LNCAP (cell line): Measurements from ENCODE around the gene NFIB.

Experiments used
- TF ChIP-seq, protein P1 (sequence below): fragments of 450-650 bp; IDR thresholded peaks from 2 replicates; pipeline ENCODE4 v1.5.1; 2017; ENCODE audit warnings: mild to moderate bottlenecking

Gene NFIB

DNA sequence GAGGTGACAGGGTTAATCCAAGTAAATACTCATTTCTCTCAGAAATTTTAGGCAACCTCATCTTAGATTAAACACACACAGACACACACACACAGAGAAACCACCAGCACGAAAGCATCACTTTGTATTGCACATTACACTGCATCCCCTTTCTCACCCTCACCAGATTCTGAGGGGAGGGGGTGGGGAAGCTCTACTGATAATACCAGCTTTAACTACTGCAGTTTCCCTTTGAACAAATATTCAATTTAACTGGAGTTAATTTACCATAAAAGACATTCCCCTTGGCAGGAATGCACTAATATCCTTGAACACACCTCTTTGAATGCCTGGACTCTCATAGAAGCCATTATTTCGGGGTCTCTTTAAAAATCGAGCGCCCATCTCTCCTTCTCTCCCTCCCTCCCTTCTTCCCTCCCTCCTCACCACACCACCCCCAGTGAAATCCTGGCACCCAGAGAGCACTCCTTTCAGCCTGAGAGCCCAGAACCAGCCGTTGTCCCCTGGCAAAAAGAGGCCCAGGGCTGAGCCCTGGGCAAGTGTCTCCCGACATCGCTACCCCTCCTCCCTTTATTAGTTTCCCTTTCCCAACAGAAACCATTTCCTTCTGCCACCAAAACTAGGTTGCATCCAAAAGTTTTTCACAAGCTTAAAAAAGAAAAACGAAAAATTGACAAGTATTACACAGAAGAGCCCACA is 2.8 kb upstream of the NFIB start:
- TF ChIP-seq, protein P1, sequence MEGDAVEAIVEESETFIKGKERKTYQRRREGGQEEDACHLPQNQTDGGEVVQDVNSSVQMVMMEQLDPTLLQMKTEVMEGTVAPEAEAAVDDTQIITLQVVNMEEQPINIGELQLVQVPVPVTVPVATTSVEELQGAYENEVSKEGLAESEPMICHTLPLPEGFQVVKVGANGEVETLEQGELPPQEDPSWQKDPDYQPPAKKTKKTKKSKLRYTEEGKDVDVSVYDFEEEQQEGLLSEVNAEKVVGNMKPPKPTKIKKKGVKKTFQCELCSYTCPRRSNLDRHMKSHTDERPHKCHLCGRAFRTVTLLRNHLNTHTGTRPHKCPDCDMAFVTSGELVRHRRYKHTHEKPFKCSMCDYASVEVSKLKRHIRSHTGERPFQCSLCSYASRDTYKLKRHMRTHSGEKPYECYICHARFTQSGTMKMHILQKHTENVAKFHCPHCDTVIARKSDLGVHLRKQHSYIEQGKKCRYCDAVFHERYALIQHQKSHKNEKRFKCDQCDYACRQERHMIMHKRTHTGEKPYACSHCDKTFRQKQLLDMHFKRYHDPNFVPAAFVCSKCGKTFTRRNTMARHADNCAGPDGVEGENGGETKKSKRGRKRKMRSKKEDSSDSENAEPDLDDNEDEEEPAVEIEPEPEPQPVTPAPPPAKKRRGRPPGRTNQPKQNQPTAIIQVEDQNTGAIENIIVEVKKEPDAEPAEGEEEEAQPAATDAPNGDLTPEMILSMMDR: no peak

DNA sequence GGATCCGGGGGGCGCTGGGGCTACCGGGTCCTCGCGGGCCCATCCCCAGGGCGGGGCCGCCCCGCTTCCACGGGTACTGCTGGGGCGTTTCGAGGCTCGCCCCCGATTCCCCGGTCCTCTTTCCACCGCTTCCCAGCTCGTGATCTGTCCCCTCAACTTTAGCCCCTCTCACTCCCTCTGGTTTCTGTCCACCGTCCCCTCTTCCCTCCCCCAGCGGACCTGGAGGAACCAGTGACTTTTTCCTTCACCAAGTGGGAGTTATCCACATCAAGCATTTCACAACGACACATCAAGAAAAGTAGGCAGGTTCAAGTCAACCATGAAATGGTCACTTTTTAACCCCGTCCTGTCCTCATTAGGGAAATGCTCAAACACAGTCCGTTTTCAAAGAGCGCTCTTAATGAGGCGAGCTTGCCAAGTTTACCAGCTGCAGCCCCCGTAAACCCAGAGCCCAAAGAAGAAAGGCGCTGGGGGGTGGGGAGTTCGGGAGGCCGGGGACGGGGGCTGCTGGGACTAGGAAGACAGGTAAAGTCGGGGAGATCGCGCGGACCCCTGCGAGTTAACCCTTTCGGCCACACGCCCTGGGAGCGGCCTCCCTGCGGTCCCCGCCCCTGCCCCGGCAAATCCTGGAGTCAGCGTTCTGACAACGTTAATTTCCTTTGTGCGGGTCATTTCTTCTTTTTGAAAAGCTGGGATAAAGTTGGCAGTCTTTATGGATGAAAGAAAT is 2.1 kb upstream of the NFIB start:
- TF ChIP-seq, protein P1: no peak

DNA sequence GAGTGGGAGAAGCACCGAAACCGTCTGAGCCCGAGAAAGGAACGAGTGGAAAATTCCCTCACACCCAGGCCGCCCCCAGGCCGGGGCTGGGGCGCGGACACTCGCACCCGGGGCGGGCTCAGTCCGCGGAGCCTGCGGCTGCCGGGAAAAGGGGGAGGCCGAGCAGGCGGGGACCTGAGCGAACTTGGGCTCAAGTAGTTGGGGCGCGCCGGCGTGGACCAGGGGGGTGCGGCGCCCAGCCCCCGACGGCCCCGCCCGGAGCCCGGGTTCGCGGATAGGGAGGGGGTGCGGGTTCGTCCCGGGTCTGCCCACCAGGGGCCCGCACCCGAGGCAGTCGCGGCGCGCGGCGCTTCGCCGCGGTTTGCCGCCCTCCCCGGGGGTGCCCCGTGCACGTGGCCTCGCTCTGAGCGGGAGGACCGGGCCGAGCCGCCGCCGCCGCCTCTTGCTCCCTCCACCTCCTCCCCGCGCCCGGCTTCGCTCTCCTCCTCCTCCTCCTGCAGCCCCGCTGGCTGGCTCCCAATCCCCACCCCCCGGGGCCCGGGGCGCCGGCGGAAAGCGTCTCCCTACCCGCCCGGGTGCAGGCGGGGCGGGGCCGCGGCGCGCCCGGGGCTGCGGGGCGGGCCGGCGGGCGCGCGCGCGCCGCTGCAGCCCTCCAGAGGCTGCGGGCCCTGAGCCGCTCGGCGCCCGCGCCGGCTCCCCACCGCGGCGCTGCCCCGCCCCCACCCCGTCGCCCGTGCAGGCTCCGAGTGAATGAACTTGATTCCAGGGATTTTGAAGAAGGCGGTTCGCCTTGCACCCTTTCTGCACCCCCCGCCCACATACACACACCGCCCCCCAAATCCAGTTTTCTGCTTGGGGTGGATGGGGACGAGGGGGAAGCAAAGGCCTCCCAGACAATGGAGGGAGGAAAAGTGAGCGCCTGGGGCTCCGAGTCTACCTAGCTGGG is 1.3 kb upstream of the NFIB start:
- TF ChIP-seq, protein P1: no peak

DNA sequence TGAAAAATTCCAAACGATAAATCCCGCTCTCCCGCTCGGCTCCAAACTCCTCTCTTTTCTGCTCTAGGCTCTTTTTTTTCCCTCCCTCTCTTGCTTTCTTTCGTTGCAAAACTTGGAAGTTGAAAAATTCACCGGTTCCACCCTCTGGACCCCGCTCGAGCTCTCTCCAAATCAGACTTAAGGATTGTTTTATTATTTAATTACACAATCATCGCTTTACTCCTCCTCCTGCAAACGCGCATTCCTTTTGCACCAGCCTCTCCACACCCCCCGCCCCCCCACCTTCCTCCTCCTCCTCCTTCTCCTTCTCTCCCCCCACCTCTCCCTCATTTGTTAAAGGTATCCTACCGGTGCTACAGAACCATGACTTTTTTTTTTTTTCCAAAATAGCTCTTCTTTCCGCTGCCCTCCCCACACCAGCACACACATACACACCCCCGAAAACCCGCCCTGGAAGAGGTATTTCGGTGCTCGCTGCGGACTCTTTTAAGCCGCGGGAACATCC is 535 bp upstream of the NFIB start:
- TF ChIP-seq, protein P1: no peak

DNA sequence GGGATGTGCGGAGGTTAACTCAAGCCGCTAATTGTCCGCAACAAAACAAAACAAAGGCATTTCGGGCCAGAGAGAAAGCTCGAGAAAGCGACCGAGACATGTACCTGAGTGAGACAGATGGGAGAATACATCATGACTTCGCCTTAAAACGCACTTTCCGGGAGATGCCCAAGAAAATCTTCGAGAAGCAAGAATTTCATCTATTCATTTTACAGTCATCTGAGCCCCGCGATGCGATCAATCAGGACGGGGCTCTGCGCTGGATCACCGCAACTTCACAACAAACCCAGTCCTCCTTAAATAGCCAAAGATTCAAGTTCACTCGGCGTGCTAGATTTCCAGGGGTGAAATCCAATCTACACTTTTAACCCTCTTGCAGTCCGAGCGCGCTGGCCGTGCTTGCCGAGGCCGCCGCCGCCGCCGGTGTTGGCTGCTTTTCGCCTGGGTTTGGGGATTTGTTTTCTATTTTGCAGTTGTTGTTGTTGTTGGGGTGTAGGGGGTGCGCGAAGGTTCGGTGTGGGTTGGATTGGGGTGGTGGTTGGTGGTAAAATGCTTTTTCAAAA is 482 bp downstream of the NFIB start:
- TF ChIP-seq, protein P1: no peak

DNA sequence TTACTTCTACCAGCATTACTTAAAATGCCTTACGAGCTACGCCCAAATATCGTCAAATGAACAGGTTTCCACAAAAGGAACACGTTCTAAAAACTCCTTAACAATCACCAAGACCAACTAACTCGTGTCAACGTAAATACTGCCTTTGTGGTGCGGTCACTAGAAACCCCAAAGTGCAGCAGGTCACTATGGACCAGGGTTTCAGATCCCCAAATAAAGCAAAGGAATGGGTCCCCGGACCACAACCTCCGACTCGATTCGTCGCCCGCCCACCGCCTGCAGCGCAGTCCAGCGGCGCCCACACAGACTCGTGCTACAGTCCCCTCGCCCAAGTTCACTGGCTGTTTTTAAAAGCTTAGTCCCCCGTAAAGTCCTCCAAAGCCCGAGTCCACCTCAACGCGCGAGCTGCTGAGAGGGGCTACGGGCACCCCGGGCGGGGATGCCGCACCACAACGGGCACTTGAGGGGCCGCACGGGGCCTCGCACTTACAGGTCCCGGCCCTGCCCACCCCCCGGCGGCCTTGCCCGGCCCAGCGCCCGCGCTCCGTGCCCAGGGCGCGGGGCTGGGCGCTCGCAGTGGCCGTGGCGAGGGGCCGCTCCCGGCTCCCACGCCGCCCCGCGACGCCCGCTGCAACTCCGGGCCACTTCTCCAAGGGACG is 1.1 kb downstream of the NFIB start:
- TF ChIP-seq, protein P1: no peak
